CD1c-positive myeloid dendritic cell (primary cell): ENCODE measurements around the gene NOX3.
"Not testable (repeated sequence)": the region's sequence is repeated elsewhere in the genome, so short reads cannot be mapped to it uniquely, and the experiment has no call there.

ENCODE experiments used
- DNase-seq: peaks from one replicate; pipeline ENCODE4 v3.0.0-alpha.2; 2016; ENCODE audit errors: extremely low spot score

The NOX3 gene

GRCh38 chr6:155372256-155372655, 83.4 kb downstream of the NOX3 start:
- DNase-seq, result no peak

GRCh38 chr6:155371230-155371629, 84.4 kb downstream of the NOX3 start:
- no peak for DNase-seq

- DNase-seq, result no peak
Measured at GRCh38 chr6:155366325-155366724, 89.3 kb downstream of the NOX3 start.

DNA sequence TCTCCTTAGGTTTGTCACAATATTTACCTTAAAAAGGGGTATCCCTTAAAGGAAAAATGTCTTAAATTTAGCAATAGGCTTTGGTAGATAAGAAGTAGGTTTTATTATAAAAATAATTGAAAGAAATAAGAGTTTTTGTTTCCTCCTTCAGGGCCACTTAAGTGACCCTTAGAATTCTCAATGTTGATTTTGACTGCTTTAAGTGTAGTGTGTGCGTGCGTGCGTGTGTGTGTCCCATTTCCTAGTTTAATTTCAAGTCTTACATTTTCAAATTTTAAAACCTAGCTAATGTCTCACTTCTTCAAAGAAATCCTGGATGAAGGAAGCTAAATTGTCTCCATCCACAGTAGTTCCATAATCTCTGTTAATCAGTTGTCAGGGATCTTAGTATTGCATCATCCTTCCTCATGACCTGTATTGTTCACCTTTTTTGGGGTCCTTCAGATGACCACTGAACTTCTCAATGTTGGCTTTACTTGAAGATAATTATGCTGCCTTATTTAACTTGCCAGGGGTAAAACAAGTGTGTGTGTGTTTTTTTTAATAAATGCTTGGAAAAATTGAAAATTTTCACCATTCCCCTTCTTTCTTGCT, 90.7 kb downstream of the NOX3 start:
- DNase-seq, result no peak

DNA sequence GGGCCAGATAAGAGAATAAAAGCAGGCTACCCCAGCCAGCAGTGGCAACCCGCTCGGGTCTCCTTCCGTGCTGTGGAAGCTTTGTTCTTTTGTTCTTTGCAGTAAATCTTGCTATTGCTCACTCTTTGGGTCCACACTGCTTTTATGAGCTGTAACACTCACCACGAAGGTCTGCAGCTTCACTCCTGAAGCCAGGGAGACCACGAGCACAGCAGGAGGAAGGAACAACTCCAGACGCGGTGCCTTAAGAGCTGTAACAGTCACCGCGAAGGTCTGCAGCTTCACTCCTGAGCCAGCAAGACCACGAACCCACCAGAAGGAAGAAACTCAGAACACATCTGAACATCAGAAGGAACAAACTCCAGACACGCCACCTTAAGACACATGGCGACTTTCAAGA, 91.6 kb downstream of the NOX3 start:
- not testable (repeated sequence) for DNase-seq

- not testable (repeated sequence) for DNase-seq
Measured at GRCh38 chr6:155362968-155363632, 92.5 kb downstream of the NOX3 start.

DNA sequence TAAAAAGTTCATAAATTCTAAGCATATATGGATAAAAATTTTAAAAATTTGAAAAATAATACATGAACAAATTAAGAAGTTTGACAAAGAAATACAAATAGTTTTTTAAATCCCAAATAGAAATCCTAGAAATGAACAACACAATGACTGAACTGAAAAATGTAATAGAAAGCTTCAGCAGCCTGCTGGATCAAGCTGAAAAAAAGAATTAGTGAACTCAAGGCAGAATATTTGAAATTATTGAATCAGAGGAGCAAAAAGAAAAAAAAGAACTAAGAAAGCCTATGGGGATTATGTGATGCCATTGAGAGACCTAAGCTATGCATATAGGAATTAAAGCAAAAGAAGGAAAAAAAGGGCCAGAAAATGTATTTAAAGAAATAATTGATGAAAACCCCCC, 101.5 kb downstream of the NOX3 start:
- DNase-seq, result no peak

DNA sequence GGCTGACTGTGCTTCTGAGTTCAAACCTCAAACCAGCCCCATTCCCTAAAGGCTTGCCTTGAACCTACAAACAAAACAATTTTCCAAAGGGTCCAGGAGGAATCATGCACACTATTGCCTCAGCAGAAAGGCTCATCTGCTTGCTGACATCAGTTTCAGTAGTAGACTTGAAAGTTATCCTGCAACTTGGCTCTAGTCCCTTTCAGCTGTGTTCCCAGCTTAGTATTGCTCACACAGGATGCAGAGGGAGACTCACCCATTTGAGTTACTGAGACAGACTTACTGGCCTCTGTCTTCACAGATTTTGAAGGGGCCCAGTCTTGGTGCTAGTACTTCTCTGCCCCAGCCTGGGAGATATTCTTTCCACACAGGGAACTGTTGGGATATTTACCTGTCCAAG, 102.8 kb downstream of the NOX3 start:
- no peak for DNase-seq

GRCh38 chr6:155352130-155352420, 103.6 kb downstream of the NOX3 start:
- DNase-seq, result no peak

DNA sequence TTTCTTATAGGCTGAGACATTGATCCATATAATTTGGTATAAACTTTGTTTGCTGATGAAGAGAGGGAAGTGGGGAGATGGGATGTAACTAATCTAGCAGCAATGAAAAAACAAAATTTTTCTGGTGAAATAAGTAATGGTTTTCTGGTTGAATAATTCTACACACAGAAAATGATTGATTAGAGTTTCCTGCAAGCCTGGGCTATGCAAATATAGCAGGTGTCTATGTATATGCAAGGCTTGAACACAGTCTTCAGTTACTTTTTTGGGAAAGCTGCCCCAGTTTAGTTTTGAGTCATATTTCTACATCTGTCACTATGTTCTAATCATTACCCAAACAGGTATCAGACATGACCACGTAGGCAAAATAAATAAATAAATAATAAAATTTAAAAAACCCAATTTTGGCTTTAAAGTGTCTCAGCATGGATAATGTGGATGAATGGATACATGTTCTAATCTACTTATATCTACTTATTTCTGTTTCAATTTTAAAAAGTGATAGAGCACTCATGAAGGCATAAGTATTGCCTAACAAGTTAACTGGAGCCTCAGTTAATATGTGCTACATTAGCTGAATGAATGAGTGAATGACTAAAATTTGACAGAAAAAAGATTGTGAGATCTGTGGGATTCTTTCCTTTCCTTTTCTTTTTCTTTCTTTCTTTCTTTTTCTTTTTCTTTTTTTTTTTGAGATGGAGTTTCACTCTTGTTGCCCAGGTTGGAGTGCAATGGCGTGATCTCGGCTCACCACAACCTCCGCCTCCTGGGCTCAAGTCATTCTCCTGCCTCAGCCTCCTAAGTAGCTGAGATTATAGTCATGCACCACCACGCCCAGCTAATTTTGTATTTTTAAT, 104.1 kb downstream of the NOX3 start:
- no peak for DNase-seq

DNA sequence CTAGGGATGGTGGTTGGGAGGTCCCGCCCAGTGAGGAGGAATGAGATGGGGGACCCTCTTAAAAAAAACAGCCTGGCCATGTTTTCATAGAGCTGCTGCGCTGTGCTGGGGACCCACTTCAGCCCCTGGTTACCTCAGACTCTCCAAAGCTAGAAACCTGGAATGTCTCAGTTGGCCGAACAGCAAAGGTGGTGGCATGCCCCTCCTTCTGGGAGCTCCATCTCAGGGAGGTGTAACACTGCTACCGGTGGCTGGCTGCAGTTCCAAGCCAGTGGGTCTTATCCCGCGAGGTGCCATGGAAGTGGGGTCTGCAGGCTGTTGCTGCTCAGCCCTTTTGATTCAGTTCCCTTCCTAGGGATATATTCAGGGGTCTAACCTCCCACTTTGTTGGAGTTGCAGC, 105.7 kb downstream of the NOX3 start:
- DNase-seq, result no peak

DNA sequence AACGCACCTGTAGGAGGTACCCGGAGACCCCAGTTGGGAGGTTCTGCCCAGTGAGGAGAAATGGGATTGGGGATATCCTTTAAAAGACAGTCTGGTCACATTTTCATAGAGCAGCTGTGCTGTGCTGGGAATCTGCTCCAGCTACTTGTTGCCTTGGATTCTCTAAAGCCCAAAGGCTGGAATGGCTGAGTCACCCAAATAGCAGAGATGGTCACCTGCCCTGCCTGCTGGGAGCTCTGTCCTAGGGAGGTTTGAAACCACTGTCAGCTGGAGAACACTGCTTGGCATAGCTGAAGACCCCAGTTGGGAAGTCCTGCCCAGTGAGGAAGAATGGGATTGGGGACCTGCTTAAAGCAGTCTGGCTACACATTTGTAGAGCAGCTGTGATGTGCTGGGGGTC, 106.5 kb downstream of the NOX3 start:
- no peak for DNase-seq

DNA sequence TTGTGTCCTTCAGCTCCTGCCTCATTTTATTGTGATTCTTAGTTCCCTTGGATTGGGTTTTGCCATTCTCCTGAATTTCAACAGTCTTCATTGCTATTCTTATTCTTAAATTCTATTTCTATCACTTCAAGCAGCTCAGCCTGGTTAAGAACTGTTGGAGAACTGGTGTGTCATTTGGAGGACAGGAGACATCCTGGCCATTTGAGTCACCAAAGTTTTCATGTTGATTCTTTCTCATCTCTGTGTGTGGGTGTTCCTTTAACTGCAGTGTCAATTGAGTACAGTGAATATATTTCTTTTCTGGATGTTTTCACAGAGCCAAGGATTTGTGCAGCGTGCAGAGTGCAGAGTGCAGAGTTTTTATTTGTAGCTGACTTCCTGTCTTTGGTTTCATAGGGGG, 107.8 kb downstream of the NOX3 start:
- DNase-seq, result no peak

GRCh38 chr6:155346957-155347356, 108.7 kb downstream of the NOX3 start:
- no peak for DNase-seq
